HG03565 (cell line): ENCODE measurements around the gene ELP2.

Experiments used
- ATAC-seq: cut with Tn5 transposase; IDR thresholded peaks from one replicate; pipeline ENCODE4 v1.9.1; 2021; ENCODE audit warnings: mild to moderate bottlenecking, moderate library complexity; ENCODE audit not compliant: unreplicated experiment

Gene ELP2

DNA sequence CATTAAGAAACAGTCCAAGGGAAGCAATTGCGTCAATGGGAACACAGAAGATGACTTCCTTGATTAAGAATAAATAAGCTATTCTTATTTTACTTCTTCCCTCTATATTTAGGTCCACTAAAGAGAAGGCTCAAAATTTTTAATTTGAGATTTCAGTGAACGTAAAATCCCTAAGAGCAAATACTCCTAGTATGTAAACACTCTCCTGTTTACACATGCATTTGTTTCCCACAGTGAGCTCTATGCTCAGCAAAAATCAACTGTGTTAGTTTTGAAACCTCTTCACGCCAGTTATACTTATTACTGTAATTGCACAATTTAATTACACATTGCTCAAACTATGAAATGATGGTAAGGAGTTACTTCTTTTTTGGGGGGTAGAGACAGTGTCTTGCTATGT is 9.4 kb upstream of the ELP2 start:
- no peak for ATAC-seq

DNA sequence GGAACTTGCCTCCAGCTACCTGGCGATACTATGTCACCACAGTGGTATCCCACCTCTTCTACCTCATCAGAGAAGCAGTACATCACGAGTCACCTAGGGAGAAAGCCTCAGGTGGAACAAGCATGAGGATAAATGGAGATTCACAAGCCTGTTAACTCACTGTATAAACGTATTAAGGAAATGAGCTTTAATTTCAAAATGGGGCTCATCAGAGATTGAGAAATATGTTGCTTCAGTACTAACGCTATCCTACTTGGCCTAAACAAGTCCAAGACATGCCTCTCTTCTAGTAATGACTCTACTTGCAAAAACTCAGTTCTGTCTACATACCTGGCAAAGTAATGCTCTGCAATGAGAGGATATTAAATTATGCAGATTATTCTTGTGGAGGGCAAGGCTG is 4.9 kb upstream of the ELP2 start:
- no peak for ATAC-seq

DNA sequence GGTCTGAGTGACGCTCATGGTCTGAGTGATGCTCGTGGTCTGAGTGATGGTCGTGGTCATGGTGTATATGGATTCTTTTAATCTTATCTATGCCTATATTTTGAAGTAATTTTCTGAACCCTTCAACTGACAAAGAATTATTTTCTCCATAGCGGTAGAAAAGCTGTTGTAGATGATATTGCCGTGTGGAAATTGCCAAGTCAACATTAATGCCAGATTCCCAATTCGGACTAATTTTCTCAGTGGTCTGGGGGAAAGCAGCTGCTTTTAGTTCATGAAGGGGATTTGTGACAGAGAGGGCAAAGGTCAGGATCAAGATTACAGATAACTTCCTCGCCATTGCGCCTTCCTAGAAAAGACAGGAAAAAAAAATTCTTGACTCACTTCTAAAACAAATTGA is 3.0 kb upstream of the ELP2 start:
- no peak for ATAC-seq

DNA sequence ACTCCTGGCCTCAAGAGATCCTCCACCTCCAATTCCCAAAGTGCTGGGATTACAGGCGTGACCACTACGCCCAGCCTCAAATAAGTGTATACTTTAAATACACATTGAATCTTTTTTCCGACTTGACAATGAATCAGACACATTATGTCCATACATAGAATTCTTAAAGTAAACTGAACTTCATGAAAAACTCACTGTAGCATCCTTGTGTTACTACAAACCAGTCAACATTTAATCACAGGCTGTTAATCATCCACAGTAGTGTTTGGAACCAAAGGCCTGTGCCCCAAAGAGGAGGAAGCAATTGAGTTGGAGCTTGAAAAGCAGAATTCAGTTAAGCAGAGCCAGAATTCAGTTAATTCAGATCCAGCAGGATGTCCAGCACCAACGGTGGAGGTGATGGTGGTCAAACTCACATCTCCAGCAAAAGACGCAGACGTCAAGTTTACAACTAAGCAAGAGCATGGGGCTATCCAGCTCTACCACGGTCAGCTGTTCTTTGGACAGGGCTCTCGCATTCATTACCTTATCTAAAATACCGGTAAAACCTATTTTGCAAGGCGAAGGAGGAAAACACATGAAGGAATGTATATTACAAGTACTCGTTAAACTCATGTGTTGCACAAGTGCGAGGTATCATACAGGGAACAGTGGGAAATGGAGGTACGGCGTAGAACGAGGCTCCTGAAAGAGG is 1.7 kb upstream of the ELP2 start:
- ATAC-seq, result no peak

DNA sequence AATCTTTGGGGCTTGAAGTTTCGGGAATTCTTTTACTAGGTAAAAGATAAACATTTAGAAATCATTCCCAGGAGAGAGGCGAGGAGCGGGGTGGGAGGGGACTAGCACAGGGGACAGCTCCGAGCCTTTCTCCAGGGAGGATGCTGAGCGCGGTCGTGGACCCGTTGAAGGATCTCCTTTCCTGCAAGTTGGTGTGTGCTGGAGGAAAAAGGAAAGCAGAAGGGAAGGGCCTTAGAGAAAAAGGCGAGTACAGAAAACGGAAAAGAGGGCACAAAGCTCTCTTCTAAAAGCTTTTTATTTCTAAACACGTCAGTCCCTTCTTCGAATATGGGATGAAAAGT is 1.2 kb upstream of the ELP2 start:
- no peak for ATAC-seq

DNA sequence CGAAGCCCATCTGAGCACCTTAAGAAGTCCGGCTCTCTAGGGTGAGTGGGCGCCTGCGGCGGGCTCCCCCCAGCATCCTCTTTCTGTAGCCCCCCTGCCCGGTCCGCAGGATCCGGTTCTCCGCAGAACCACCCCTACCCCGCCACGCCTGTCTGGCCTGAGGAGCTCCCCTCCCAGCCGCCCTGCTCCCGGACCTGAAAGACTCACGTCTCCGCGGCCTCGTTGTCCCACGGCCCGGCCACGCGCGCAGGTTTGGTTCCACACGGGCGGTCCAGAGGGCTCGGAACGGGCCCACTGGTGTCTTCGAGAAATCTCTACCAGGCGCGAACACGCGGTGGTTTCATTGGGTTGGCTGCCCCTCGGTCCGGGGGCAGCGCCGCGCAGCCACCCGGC is 796 bp upstream of the ELP2 start:
- no peak for ATAC-seq

DNA sequence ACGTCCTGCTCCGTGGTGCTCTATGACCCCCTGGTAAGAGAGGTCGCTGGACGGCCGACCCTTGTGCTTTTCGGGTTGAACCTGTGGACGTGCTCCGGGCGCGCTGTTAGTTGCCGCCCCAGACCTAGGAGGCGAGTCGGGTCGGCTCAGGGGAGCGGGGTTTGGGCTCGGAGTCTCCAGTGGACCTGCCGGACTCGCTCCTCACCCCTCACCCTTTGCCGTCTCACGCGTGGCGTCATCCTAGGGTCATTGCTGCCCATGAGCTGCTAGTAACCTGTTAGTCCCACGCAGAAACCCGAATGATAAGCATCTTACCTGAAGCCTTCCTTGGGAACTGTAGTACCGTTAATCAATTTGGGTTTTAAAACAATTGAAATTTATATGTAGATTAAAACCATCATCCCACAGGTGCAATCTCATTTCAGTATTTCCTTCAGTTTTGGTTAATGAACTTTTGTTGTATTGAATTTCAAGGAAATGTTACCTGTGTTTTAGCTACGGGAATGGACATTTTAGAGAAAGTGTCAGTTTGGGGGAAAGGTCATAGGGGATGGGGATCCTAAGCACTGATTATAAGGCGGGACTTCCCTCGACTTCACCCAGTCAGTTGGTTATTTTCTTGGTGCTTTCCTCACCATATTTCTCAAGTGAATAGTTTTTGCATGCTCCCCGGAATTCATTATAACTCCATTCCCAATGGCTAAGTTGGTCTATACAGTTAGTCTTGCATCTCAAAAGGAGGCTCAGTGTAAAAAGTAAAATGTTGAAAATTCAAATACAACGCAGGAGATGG is 536 bp downstream of the ELP2 start:
- peak; percentile 2 for ATAC-seq

DNA sequence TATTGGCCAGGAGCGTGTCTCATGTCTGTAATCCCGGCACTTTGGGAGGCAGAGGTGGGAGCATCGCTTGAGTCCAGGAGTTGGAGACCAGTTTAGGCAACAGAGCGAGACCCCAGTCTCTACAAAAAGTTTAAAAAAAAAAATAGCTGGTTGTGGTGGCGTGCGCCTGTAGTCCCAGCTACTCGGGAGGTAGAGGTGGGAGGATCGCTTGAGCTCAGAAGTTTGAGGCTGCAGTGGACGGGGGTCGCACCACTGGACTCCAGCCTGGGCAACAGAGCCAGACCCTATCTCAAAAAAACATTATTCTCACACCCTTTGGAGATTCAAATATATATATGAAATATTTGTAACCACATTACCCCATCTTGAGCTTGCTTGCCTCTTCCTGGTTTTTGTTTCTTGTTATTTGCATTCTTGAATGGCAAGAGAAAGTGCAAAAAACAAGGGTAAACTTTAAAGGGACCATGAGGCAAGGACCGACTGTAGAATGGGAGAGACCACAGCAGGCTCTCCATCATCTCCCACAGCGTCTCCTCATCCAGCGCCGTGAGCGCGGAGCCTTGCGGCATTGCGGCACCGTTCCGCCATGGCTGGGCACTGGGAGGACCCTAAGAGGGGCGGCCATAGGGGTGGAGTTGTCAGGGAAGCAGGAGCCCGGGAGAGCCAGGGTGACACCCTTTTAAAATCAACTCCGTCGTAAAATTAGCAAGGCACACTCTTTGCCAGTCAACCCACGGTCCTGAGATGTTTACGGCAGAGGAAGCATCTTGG is 1.4 kb downstream of the ELP2 start:
- ATAC-seq, result no peak

DNA sequence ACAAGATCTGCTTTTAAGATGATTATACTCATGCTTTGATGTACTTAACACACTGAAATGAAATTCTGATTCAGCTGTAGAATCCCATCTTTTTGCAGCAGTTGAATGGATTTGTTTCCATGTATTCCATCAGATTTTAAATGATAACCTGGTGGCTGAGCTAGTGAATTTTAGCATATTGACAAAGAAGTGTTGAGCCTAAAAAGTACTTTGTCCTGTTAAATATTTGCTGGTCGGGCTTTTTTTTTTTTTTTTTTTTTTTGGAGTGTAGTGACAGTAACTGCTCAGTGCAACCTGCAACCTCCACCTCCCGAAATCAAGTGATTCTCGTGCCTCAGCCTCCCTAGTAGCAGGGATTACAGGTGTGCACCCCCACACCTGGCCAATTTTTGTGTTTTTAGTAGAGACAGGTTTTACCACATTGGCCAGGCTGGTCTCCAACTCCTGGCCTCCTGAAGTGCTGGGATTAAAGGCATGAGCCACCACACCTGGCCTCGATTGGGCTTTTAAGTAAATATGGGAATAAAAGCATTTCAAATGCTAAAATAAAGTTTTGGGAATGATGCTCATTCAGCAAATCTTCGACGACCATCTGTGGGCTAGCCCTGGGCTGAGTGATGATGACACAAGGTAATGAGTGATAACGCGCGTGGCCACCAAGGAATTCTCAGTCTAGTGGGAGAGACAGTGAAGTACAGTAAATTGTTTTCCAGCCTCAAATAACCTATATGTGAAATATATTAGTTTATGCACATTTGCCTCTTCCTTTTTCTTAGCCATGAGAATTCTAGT is 2.2 kb downstream of the ELP2 start:
- no peak for ATAC-seq

DNA sequence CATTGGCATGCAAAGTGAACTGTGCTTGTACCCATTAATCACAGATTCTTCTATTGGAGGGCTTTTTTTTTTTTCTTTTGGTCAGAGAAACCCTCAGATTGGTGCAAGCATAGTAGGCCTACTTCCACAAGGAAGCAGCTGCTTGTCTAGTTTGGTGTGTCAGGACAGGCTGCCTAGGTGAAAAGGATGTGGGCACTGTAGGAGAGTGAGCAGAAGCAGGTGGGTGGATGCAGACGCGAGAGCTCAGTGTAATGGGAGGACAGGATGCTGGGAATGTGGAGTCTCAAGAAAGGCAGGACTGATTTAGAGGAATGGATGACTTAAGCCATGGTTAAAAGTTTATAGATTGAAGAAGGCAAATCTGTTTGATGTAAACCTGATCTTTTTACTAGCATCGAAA is 3.1 kb downstream of the ELP2 start:
- no peak for ATAC-seq

DNA sequence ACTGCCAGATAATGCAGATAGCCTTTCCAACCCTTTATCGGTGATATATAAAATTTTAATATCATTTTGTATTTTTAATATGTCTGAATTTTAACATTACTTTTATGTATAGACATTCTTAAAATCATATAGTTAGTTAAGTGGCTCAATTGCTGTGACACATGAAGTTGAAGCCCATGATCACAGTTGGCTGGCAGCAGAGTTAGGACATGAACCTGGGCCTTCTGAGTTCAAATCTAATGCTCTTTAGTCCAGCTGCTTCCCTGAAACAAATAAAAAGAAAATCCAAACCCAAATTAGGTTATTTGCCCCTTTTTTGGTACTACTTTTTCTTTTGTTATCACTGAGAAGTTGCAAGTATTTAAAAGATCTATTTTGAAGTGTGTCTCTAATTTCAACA is 5.6 kb downstream of the ELP2 start:
- no peak for ATAC-seq

DNA sequence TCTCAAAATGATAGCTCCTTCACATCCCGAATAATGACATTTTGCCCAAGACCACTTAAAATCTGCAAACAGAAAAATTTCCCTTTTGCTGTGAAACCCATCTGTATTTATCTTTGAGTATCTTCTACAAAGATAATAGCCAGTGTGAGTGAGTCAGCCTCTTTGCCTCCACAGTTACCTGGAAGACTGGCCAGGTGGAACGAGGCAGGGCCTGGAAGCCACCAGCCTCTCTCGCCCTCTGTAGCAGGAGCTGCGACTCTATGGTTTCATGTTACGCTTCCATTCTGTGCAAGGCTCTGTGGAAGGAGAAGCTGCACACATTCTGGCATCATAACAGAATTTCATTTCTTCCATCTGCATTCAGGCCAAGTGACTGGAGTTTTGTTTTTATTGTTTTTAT is 9.5 kb downstream of the ELP2 start:
- ATAC-seq, result no peak

DNA sequence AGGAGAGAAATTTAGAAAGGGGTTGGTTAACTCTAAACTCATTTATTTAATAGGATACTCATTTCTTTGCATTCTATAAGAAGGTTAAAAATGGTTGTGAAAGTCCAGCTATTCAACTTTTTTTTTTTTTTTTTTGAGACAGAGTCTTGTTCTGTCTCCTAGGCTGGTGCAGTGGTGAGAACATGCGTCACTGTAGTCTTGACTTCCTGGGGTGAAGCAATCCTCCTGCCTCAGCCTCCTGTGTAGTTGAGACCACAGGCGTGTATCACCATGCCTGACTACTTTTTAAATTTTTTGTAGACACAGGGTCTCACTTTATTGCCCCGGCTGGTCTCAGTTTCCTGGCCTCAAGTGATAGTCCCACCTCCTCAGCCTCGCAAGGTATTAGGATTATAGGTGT is 11.9 kb downstream of the ELP2 start:
- no peak for ATAC-seq

DNA sequence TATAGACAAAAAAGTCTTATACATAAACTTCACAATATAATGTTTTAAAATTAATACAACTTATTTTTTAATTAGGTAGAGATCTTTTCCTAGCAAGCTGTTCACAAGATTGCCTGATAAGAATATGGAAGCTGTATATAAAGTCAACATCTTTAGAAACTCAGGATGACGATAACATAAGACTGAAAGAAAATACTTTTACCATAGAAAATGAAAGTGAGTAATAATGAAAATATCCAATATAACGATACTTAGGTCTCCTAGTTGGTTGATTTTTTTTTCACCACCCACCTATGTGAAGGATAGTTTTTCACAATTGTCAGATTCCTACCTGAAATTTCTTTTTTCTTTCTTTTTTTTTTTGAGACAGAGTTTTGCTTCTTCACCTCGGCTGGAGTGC is 13.1 kb downstream of the ELP2 start:
- ATAC-seq, result no peak

DNA sequence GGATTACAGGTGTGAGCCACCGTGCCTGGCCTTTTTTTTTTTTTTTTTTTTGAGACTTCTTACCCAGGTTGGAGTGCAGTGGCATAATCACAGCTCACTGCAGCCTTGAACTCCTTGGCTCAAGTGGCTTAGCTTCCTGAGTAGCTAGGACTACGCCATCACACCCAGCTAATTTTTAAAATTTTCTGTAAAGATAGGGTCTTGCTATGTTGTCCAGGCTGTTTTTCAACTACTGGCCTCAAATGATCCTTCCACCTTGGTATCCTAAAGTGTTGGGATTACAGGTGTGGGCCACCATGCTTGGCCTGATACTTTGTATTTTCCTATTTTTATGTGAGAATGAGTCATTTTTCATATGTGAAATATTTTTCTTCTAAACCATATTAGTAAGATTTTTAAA is 13.7 kb downstream of the ELP2 start:
- ATAC-seq, result no peak

DNA sequence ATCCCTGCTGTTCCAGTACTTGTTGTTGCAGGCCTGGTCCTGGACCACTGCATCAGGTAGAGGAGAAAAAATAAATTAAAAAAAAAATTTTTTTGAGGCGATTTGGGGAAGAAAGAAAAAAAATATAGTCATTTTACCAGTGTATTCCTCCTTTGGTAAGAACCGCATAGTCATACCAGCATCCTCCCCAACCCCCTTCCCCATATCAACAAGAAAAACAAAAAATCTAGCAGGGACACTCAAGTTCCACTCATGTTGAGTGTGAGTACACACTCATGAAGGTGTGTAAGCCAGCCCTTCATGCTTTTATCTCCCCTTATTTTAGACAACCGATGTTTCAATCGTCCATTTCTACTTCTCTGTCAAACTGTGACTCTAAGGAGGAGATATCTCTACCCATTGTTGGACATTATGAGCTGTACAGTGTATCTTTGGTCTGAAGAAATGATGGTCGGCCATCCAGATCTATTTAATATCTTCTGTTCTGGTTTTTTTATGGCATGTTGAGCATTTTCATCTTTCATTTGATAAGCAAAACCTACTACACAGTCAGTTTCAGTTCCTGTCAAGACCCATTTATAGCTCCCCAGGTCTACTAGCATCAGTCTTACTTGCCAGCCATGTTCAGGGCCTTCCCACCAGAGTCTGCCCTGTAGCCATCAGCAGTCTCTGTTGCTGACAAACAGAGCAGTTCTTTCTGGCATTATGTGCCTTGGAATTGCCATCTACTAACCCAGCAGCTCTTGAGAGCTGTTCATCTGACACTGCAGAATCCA is 20.0 kb downstream of the ELP2 start:
- peak; percentile 95 for ATAC-seq

DNA sequence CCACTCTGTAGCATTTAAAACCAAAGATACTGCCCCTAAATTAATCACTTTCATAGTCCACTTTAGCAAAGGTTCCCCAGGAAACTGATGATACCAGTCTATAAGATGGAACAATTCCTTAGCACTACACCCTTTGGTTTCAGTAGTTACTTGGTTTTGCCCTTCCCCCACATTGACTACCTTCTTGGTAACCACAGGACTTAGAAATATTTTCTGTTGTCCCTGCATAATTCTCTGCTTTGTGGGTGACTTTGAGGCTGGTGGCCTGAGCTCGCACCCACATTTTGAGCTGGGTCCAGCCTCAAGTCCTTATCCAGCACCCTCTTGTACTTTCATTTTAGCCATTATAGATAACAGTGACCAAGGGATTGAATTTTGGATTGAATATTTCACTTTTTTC is 23.1 kb downstream of the ELP2 start:
- no peak for ATAC-seq

DNA sequence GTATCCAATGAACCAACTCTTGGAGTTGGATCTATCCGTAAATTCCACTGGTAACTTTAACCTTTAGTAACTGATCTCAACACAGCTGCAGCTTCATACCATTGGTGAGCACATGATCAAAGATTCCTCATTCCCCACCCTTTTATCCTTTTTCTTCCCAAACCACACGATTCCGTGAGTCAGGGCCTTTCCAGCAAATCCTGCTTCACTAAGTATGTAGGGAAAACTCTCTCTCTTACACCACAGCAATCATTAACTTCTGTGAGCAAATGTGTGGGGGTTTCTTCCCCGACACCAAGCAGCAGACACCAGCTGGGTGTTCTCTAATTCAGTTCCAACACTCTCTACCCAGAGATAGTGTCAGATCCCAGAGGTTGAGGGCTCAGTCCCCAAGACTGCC is 23.5 kb downstream of the ELP2 start:
- ATAC-seq, result no peak

DNA sequence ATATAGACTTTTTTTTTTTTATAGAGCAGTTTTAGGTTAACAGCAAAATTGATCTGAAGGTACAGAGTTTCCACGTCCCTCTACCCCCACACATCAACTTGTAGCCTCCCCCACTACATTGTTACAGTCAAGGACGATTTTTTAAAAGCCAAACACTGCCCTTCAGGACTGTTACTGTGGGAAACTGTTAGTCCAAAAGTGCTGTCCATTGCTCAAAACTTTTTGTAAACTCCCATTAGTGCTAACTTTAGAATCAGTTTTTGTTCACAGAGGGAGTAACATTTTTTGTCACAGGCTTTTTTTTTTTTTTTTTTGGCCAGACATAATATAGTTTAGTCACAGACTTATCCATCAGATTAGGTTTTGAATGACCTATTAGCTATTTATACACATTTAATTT is 24.1 kb downstream of the ELP2 start:
- no peak for ATAC-seq
